HepG2 (cell line): Measurements from ENCODE around the gene DHRS1. TPM values are rescaled to one million over a fixed set of nuclear protein-coding genes. Genes with fewer than 3 reads are reported as not detected.

Source experiments
- CCAR2 ChIP-seq: fragments of 200-400 bp; formaldehyde crosslinking; optimal IDR thresholded peaks from 2 replicates; pipeline ENCODE3; 2018; ENCODE audit warnings: low read depth, mild to moderate bottlenecking, low read length, moderate library complexity
- ELF1 ChIP-seq: sonication (generic); formaldehyde crosslinking; IDR thresholded peaks from 2 replicates; pipeline ENCODE4 v1.4.0; 2020; ENCODE audit warnings: missing genetic modification reagents
- KDM4B ChIP-seq: sonication (generic); formaldehyde crosslinking; IDR thresholded peaks from 2 replicates; pipeline ENCODE4 v1.4.0; 2020; ENCODE audit warnings: missing genetic modification reagents
- MIER2 ChIP-seq: IDR thresholded peaks from 2 replicates; pipeline ENCODE4 v1.6.1; 2016; ENCODE audit warnings: missing biosample characterization, missing genetic modification reagents
- NFRKB ChIP-seq: fragments of 450-650 bp; IDR thresholded peaks from 2 replicates; pipeline ENCODE4 v1.6.1; 2017
- NONO ChIP-seq, 2 experiments: fragments of 450-650 bp in 1 of 2; sonication (generic) in 1 of 2; formaldehyde crosslinking in 1 of 2; IDR thresholded peaks in 1 of 2; conservative IDR thresholded peaks in 1 of 2; 2 replicates each; pipeline versions ENCODE4 v1.6.1 to v1.8.0; 2017 to 2022; ENCODE audit warnings: mild to moderate bottlenecking in 1 of 2, missing genetic modification reagents in 1 of 2, moderate library complexity in 1 of 2
- PAF1 ChIP-seq: IDR thresholded peaks from 2 replicates; pipeline ENCODE4 v1.6.1; 2016; ENCODE audit warnings: missing genetic modification reagents, missing compliant biosample characterization
- ZFP1 ChIP-seq: IDR thresholded peaks from 2 replicates; pipeline ENCODE4 v1.6.1; 2016
- ZNF17 ChIP-seq: sonication (generic); formaldehyde crosslinking; IDR thresholded peaks from 2 replicates; pipeline ENCODE4 v1.5.0; 2020; ENCODE audit warnings: mild to moderate bottlenecking, missing genetic modification reagents
- ZNF674 ChIP-seq: sonication (generic); formaldehyde crosslinking; IDR thresholded peaks from 2 replicates; pipeline ENCODE4 v1.5.0; 2020; ENCODE audit warnings: low read depth, mild to moderate bottlenecking, missing genetic modification reagents
- ZNF788 ChIP-seq: sonication (generic); formaldehyde crosslinking; IDR thresholded peaks from 2 replicates; pipeline ENCODE4 v1.5.0; 2020; ENCODE audit warnings: mild to moderate bottlenecking, missing genetic modification reagents, borderline replicate concordance
- polyA plus RNA-seq, 8 experiments: library from polyadenylated mRNA; depleted of rRNA in 3 of 8; stranded (reverse) in 7 of 8; unstranded in 1 of 8; fragments of >200 nt; fragmentation: Illumina TruSeq in 4 of 8; extraction: Trizol in 4 of 8; gene quantifications; 2 replicates each; pipeline versions ENCODE4 v1.2.1 to v1.2.3, GENCODE V29; 2011 to 2016; ENCODE audit warnings: low read depth in 4 of 8, missing spikeins in 1 of 8, mixed read lengths in 1 of 8; ENCODE audit not compliant: insufficient read depth in 1 of 8
- total RNA-seq, 5 experiments: library from RNA; depleted of rRNA; stranded (reverse); fragments of >200 nt; fragmentation: Illumina TruSeq; extraction: Trizol; gene quantifications; 2 replicates each; pipeline ENCODE4 v1.2.3, GENCODE V29; 2016; ENCODE audit warnings: low read depth in 1 of 5
- TF ChIP-seq, protein P1 (sequence below): sonication (generic); formaldehyde crosslinking; IDR thresholded peaks from 2 replicates; pipeline ENCODE4 v1.4.0; 2020; ENCODE audit warnings: mild to moderate bottlenecking, missing genetic modification reagents
- TF ChIP-seq, protein P2 (sequence below): IDR thresholded peaks from 2 replicates; pipeline ENCODE4 v1.6.1; 2016; ENCODE audit warnings: low read depth, missing genetic modification reagents, missing compliant biosample characterization
- TF ChIP-seq, protein P3 (sequence below): sonication (generic); formaldehyde crosslinking; IDR thresholded peaks from 2 replicates; pipeline ENCODE4 v1.9.0; 2021; ENCODE audit warnings: missing genetic modification reagents, borderline replicate concordance
- TF ChIP-seq, protein P4 (sequence below): sonication (generic); formaldehyde crosslinking; IDR thresholded peaks from 2 replicates; pipeline ENCODE4 v1.5.1; 2020; ENCODE audit warnings: mild to moderate bottlenecking, missing genetic modification reagents, moderate library complexity

Gene DHRS1
- total and polyA plus RNA-seq, 2 of the 13 experiments (the other 11 are each of a cell fraction or from before 2014, with no cell fraction given): 49.8 to 60.8 TPM

DNA sequence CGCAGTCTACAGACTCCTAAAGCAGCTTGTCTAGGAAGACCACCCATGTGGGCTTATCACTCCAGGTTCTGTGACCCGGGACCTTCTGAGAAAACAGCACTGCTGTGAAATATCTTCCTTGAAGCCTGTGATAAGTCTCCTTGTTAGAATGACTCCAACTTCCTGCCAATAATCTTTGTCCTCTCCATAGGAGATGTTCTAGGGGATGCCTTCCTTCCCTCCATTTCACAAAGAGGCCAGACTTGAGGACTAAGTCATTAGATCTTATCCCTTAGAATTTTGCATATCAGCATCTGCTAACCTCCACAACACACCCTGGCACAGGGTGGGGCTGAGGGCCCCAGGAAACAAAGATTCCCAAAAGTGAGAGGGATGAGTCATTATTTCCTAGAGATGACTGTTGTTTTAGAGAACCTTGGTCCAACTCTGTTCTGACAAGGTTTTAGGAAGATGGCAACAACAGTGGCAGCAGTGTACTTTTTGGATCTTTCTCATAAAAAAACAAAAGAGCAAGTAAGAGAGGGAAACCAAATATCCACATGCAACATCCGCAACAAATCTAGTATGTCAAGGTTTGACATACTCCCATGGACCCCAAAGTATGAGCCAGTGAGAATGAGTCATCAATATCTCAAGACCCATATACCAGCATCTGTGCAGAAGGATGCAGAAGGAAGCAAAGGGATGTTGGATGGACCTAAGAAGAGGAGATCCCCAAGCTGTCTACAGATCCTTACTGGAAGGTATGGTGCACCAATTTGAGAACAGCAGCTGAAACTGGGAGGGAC, 17.8 kb upstream of the DHRS1 start (continued):
- TF ChIP-seq, protein P1, sequence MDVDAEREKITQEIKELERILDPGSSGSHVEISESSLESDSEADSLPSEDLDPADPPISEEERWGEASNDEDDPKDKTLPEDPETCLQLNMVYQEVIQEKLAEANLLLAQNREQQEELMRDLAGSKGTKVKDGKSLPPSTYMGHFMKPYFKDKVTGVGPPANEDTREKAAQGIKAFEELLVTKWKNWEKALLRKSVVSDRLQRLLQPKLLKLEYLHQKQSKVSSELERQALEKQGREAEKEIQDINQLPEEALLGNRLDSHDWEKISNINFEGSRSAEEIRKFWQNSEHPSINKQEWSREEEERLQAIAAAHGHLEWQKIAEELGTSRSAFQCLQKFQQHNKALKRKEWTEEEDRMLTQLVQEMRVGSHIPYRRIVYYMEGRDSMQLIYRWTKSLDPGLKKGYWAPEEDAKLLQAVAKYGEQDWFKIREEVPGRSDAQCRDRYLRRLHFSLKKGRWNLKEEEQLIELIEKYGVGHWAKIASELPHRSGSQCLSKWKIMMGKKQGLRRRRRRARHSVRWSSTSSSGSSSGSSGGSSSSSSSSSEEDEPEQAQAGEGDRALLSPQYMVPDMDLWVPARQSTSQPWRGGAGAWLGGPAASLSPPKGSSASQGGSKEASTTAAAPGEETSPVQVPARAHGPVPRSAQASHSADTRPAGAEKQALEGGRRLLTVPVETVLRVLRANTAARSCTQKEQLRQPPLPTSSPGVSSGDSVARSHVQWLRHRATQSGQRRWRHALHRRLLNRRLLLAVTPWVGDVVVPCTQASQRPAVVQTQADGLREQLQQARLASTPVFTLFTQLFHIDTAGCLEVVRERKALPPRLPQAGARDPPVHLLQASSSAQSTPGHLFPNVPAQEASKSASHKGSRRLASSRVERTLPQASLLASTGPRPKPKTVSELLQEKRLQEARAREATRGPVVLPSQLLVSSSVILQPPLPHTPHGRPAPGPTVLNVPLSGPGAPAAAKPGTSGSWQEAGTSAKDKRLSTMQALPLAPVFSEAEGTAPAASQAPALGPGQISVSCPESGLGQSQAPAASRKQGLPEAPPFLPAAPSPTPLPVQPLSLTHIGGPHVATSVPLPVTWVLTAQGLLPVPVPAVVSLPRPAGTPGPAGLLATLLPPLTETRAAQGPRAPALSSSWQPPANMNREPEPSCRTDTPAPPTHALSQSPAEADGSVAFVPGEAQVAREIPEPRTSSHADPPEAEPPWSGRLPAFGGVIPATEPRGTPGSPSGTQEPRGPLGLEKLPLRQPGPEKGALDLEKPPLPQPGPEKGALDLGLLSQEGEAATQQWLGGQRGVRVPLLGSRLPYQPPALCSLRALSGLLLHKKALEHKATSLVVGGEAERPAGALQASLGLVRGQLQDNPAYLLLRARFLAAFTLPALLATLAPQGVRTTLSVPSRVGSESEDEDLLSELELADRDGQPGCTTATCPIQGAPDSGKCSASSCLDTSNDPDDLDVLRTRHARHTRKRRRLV (CRISPR knock-in tag): no peak
- TF ChIP-seq ZNF674 (CRISPR knock-in tag) (no peak), NFRKB (no peak), PAF1 (CRISPR knock-in tag) (no peak), NONO (IDR thresholded peaks at IDR 0.05) (no peak), NONO (CRISPR knock-in tag; conservative IDR thresholded peaks at IDR 0.05) (no peak), ZNF17 (CRISPR knock-in tag) (no peak), ELF1 (CRISPR knock-in tag) (peak; percentile 23; the same call in 1 of the 2 replicates), ZFP1 (CRISPR knock-in tag) (no peak), MIER2 (CRISPR knock-in tag) (0 out of 2 replicates have a peak, but pooled peaks have one; percentile 28), KDM4B (0 out of 2 replicates have a peak, but pooled peaks have one; percentile 3), ZNF788 (CRISPR knock-in tag) (no peak), CCAR2 (no peak)
- TF ChIP-seq, protein P2, sequence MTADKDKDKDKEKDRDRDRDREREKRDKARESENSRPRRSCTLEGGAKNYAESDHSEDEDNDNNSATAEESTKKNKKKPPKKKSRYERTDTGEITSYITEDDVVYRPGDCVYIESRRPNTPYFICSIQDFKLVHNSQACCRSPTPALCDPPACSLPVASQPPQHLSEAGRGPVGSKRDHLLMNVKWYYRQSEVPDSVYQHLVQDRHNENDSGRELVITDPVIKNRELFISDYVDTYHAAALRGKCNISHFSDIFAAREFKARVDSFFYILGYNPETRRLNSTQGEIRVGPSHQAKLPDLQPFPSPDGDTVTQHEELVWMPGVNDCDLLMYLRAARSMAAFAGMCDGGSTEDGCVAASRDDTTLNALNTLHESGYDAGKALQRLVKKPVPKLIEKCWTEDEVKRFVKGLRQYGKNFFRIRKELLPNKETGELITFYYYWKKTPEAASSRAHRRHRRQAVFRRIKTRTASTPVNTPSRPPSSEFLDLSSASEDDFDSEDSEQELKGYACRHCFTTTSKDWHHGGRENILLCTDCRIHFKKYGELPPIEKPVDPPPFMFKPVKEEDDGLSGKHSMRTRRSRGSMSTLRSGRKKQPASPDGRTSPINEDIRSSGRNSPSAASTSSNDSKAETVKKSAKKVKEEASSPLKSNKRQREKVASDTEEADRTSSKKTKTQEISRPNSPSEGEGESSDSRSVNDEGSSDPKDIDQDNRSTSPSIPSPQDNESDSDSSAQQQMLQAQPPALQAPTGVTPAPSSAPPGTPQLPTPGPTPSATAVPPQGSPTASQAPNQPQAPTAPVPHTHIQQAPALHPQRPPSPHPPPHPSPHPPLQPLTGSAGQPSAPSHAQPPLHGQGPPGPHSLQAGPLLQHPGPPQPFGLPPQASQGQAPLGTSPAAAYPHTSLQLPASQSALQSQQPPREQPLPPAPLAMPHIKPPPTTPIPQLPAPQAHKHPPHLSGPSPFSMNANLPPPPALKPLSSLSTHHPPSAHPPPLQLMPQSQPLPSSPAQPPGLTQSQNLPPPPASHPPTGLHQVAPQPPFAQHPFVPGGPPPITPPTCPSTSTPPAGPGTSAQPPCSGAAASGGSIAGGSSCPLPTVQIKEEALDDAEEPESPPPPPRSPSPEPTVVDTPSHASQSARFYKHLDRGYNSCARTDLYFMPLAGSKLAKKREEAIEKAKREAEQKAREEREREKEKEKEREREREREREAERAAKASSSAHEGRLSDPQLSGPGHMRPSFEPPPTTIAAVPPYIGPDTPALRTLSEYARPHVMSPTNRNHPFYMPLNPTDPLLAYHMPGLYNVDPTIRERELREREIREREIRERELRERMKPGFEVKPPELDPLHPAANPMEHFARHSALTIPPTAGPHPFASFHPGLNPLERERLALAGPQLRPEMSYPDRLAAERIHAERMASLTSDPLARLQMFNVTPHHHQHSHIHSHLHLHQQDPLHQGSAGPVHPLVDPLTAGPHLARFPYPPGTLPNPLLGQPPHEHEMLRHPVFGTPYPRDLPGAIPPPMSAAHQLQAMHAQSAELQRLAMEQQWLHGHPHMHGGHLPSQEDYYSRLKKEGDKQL (CRISPR knock-in tag): no peak
- TF ChIP-seq, protein P3, sequence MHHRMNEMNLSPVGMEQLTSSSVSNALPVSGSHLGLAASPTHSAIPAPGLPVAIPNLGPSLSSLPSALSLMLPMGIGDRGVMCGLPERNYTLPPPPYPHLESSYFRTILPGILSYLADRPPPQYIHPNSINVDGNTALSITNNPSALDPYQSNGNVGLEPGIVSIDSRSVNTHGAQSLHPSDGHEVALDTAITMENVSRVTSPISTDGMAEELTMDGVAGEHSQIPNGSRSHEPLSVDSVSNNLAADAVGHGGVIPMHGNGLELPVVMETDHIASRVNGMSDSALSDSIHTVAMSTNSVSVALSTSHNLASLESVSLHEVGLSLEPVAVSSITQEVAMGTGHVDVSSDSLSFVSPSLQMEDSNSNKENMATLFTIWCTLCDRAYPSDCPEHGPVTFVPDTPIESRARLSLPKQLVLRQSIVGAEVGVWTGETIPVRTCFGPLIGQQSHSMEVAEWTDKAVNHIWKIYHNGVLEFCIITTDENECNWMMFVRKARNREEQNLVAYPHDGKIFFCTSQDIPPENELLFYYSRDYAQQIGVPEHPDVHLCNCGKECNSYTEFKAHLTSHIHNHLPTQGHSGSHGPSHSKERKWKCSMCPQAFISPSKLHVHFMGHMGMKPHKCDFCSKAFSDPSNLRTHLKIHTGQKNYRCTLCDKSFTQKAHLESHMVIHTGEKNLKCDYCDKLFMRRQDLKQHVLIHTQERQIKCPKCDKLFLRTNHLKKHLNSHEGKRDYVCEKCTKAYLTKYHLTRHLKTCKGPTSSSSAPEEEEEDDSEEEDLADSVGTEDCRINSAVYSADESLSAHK: no peak
- TF ChIP-seq, protein P4, sequence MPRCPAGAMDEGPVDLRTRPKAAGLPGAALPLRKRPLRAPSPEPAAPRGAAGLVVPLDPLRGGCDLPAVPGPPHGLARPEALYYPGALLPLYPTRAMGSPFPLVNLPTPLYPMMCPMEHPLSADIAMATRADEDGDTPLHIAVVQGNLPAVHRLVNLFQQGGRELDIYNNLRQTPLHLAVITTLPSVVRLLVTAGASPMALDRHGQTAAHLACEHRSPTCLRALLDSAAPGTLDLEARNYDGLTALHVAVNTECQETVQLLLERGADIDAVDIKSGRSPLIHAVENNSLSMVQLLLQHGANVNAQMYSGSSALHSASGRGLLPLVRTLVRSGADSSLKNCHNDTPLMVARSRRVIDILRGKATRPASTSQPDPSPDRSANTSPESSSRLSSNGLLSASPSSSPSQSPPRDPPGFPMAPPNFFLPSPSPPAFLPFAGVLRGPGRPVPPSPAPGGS (CRISPR knock-in tag): no peak
